ENCODE data around the gene SFXN3. TPM values are rescaled to one million over a fixed set of nuclear protein-coding genes. Genes with fewer than 3 reads are reported as not detected.

SFXN3 gene
- total and polyA plus RNA-seq, 10 of the 15 experiments (the other 5 are each of a cell fraction or from before 2014, with no cell fraction given) = 0.05 to 11.3 (median 1.2) TPM

DNA sequence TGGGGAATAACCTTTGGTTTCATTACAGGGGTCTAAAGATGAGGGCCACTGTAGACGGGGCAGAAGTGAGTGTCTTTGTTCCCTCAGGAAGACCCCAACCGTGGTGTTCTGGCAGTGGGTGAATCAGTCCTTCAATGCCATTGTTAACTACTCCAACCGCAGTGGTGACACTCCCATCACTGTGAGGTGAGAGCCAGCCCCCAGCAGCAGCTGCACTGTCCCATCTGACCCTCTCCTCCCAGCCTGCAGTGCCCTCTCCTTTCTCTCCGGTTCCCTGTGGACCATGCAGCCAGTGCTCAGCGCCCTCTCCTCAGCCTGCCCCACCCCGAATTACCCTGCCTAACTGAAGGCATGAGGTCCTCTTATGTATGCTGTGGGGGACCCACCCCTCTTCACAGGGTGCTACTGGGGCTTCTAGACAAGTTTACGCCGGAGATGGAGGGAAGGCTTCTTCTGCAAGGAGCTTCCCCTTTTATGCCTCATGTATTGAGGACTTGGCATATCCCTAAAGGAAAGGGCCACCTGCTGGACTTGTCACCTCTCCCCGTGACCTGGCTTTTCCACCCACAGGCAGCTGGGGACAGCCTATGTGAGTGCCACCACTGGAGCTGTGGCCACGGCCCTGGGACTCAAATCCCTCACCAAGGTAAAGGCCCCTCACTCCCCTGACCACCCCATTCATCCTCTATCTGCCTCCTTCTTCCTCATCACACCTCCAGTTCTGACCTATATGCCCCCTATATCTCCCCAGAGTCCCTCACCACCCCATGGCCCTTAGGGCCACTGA is 5.1 kb downstream of the SFXN3 start:
- in situ Hi-C loops (cut with MboI) (loop anchor here (5.0 kb wide), 1 partner anchor 106 kb away; no protein-coding TSS in a partner anchor), intact Hi-C loops (cut with micrococcal nuclease; ENCODE audit: unreplicated experiment) (no loop called here)
- Histone ChIP-seq H3K4me2 (ENCODE audit: control insufficient read depth, insufficient read depth) (no peak overlapping the region), H4K20me1 (ENCODE audit: control insufficient read depth, insufficient read depth) (no peaks in the 10 kb centered on the region), H3K4me3 (no peak overlapping the region), H3K9me3 (replicated peaks; ENCODE audit: control insufficient read depth, insufficient read depth, low read length) (no peaks in the 10 kb centered on the region), H3K79me2 (ENCODE audit: control insufficient read depth, insufficient read depth, low read length) (no peaks in the 10 kb centered on the region), H2AFZ (ENCODE audit: control insufficient read depth, low read depth, low read length) (no peak overlapping the region), H3K27ac (ENCODE audit: control insufficient read depth, insufficient read depth) (no peak overlapping the region), H3K36me3 (ENCODE audit: control insufficient read depth in 2 of 2, insufficient read depth in 2 of 2, low read length in 1 of 2) (no peaks in the 10 kb centered on the region), H3K4me1 (ENCODE audit: control insufficient read depth, insufficient read depth, low read length) (peaks cover 18% of the 10 kb centered on the region), H3K27me3 (replicated peaks in 1 of 2; ENCODE audit: control insufficient read depth in 2 of 2, insufficient read depth in 2 of 2, low read length in 1 of 2) (peaks cover 0 to 5% of the 10 kb centered on the region in 2 experiments; a peak in 1 of 4 replicates), H3K9ac (ENCODE audit: control insufficient read depth, insufficient read depth, low read length) (no peak overlapping the region)
- ChIA-PET RAD21 (ENCODE audit: unreplicated experiment) (interaction anchor here (1.6 kb wide), 1 partner anchor 17 kb away, joined by 6 read pairs; no protein-coding TSS in a partner anchor), POLR2A (interaction anchor here (0.5 kb wide), 1 partner anchor 25 kb away, joined by 3 read pairs; no protein-coding TSS in a partner anchor), SMC1A (ENCODE audit: uncharacterized antibody, unreplicated experiment) (no interaction called here), CTCF (interaction anchor here (1.0 to 2.1 kb wide), 2 partner anchors 14 to 31 kb away, joined by 6 to 11 read pairs; no protein-coding TSS in a partner anchor)
- TF ChIP-seq SREBF2 (IDR thresholded peaks at IDR 0.05; ENCODE audit: low read length) (no peak), SKIL (IDR thresholded peaks at IDR 0.05; ENCODE audit: low read depth, poor library complexity, severe bottlenecking) (no peak), HDGF (IDR thresholded peaks at IDR 0.05) (no peak), RFX5 (IDR thresholded peaks at IDR 0.05; ENCODE audit: low read depth, low read length) (no peak), ZBTB40 (IDR thresholded peaks at IDR 0.05; ENCODE audit: borderline replicate concordance) (no peak), EGR1 (IDR thresholded peaks at IDR 0.05; ENCODE audit: borderline replicate concordance in 1 of 2, low read depth in 2 of 2, low read length in 2 of 2) (no peak), SUPT20H (IDR thresholded peaks at IDR 0.05; ENCODE audit: borderline replicate concordance, control insufficient read depth, low read depth, low read length) (no peak), PML (IDR thresholded peaks at IDR 0.05; ENCODE audit: low read length) (no peak), BHLHE40 (IDR thresholded peaks at IDR 0.05; ENCODE audit: borderline replicate concordance in 1 of 2, low read depth in 2 of 2, low read length in 1 of 2) (no peak), FOS (IDR thresholded peaks at IDR 0.05; ENCODE audit: borderline replicate concordance, extremely low read depth, insufficient read length) (no peak), ATF2 (IDR thresholded peaks at IDR 0.05; ENCODE audit: low read length) (no peak)
- no peak for DNase-seq (ENCODE audit: low read depth, low spot score)
- no peak for FAIRE-seq
- BruUV-seq (replicated peaks) = no TSS peak
- WGBS (ENCODE audit: insufficient coverage, insufficient replicate concordance, low lambda C conversion rate, missing lambda C conversion rate) = 28% methylated on average over 10 of the region's 10 CpGs
- no peak for ATAC-seq
